HCT116 (cell line): ENCODE measurements around the gene PCSK2. TPM values are rescaled to one million over a fixed set of nuclear protein-coding genes. Genes with fewer than 3 reads are reported as not detected.

ENCODE experiments used
- ATAC-seq: fragments of 200-7000 bp; cut with Tn5 transposase; 2 replicates; pipeline ENCODE4 v1.9.1; 2020; ENCODE audit warnings: mild to moderate bottlenecking, moderate library complexity
- BruUV-seq: library from RNA; stranded (reverse); fragments of 400-500 nt; replicated peaks from 2 replicates; lab custom pipeline; 2021; lab: Mats Ljungman, UMichigan
- CTCF ChIA-PET: fragments of 300-600 bp; sonication (Branson Sonifier 250); formaldehyde crosslinking; loops from one replicate; lab custom pipeline; 2021; ENCODE audit warnings: antibody characterized with exemption; lab: Charles Lee
- POLR2A ChIA-PET: fragments of 300-600, 350-600 bp; sonication (Branson Sonifier 250); formaldehyde crosslinking; loops from one replicate; lab custom pipeline; 2021; ENCODE audit warnings: antibody characterized with exemption; lab: Charles Lee
- RAD21 ChIA-PET, 2 experiments: fragments of 300-600 bp; sonication (Branson Sonifier 250); formaldehyde crosslinking; loops; one replicate each; lab custom pipeline; 2023; ENCODE audit warnings: low total read pairs in 2 of 2; ENCODE audit not compliant: uncharacterized antibody in 2 of 2, unreplicated experiment in 2 of 2, low non-redundant PET in 1 of 2; lab: Charles Lee
- DNase-seq: peaks from one replicate; pipeline ENCODE4 v3.0.0-alpha.2; 2010; ENCODE audit warnings: low read depth, low spot score
- H2AFZ ChIP-seq: fragments of 200-600 bp; shearing (Covaris generic), sonication (generic); 2 replicates; pipeline ENCODE4 v1.6.1; 2017; ENCODE audit warnings: low read depth, mixed run types, mixed read lengths, antibody characterized with exemption, low read length; ENCODE audit not compliant: poor library complexity, severe bottlenecking
- H3K27ac ChIP-seq: 2 replicates; pipeline ENCODE4 v1.5.1; 2012; ENCODE audit warnings: low read depth, low read length
- H3K27me3 ChIP-seq: fragments of 200-600 bp; sonication (generic); 2 replicates; pipeline ENCODE4 v1.6.1; 2016; ENCODE audit warnings: mixed run types, low read length, mixed read lengths; ENCODE audit not compliant: insufficient read depth
- H3K36me3 ChIP-seq, 2 experiments: fragments of 200-500 bp in 1 of 2; fragments of 200-600 bp in 1 of 2; sonication (Bioruptor generic) in 1 of 2; sonication (generic) in 1 of 2; 2 replicates each; pipeline versions ENCODE4 v1.5.1 to v1.6.1; 2014 to 2016; ENCODE audit warnings: low read length in 2 of 2, inconsistent platforms in 1 of 2, mixed read lengths in 1 of 2, mixed run types in 1 of 2; ENCODE audit not compliant: insufficient read depth in 2 of 2, control insufficient read depth in 1 of 2
- H3K4me1 ChIP-seq, 2 experiments: fragments of 200-600 bp in 1 of 2; sonication (generic) in 1 of 2; 2 replicates each; pipeline versions ENCODE4 v1.5.1 to v1.6.1; 2012 to 2017; ENCODE audit warnings: low read length in 2 of 2, inconsistent platforms in 1 of 2, mild to moderate bottlenecking in 1 of 2, mixed read lengths in 1 of 2, mixed run types in 1 of 2, moderate library complexity in 1 of 2; ENCODE audit not compliant: insufficient read depth in 2 of 2, control insufficient read depth in 1 of 2
- H3K4me2 ChIP-seq: fragments of 200-600 bp; sonication (generic); 2 replicates; pipeline ENCODE4 v1.6.1; 2017; ENCODE audit warnings: mixed run types, low read length, mixed read lengths
- H3K4me3 ChIP-seq, 2 experiments: fragments of 200-600 bp in 1 of 2; sonication (generic) in 1 of 2; replicated peaks in 1 of 2; 2 replicates each; pipeline ENCODE4 v1.5.1; 2011 to 2016; ENCODE audit warnings: low read length in 2 of 2, control low read depth in 1 of 2, low read depth in 1 of 2, mild to moderate bottlenecking in 1 of 2, mixed read lengths in 1 of 2, mixed run types in 1 of 2
- H3K79me2 ChIP-seq: fragments of 200-600 bp; sonication (generic); 2 replicates; pipeline ENCODE4 v1.6.1; 2017; ENCODE audit warnings: mild to moderate bottlenecking, mixed run types, low read length, moderate library complexity, mixed read lengths; ENCODE audit not compliant: insufficient read depth
- H3K9ac ChIP-seq: fragments of 200-600 bp; sonication (generic); 2 replicates; pipeline ENCODE4 v1.6.1; 2016; ENCODE audit warnings: low read length, mixed read lengths
- H3K9me2 ChIP-seq: fragments of 200-600 bp; sonication (generic), shearing (Covaris generic); 2 replicates; pipeline ENCODE4 v1.6.1; 2017; ENCODE audit warnings: mixed run types, mild to moderate bottlenecking, moderate library complexity; ENCODE audit not compliant: insufficient read depth
- H3K9me3 ChIP-seq, 2 experiments: fragments of 200-500 bp in 1 of 2; fragments of 200-600 bp in 1 of 2; sonication (Bioruptor generic) in 1 of 2; sonication (generic) in 1 of 2; 2 replicates each; pipeline ENCODE4 v1.6.1; 2014 to 2017; ENCODE audit warnings: low read length in 2 of 2, mixed read lengths in 2 of 2, inconsistent platforms in 1 of 2, low read depth in 1 of 2, mild to moderate bottlenecking in 1 of 2, mixed run types in 1 of 2, moderate library complexity in 1 of 2; ENCODE audit not compliant: control insufficient read depth in 1 of 2, insufficient read depth in 1 of 2
- H4K20me1 ChIP-seq: fragments of 200-600 bp; sonication (generic), shearing (Covaris generic); 2 replicates; pipeline ENCODE4 v1.6.1; 2017; ENCODE audit warnings: mixed run types, mild to moderate bottlenecking, moderate library complexity; ENCODE audit not compliant: insufficient read depth
- CEBPB ChIP-seq: IDR thresholded peaks from 2 replicates; pipeline ENCODE4 v1.6.1; 2012; ENCODE audit warnings: low read depth
- EGR1 ChIP-seq: IDR thresholded peaks from 2 replicates; pipeline ENCODE4 v1.6.1; 2012; ENCODE audit warnings: low read depth
- ELF1 ChIP-seq: IDR thresholded peaks from 2 replicates; pipeline ENCODE4 v1.6.1; 2012; ENCODE audit warnings: low read depth, borderline replicate concordance
- EZH2phosphoT487 ChIP-seq: fragments of 200-600 bp; IDR thresholded peaks from 2 replicates; pipeline ENCODE4 v1.6.1; 2018; ENCODE audit warnings: antibody characterized with exemption, borderline replicate concordance
- FOSL1 ChIP-seq: IDR thresholded peaks from 2 replicates; pipeline ENCODE4 v1.6.1; 2012; ENCODE audit warnings: low read depth
- JUND ChIP-seq: IDR thresholded peaks from 2 replicates; pipeline ENCODE4 v1.6.1; 2012
- POLR2A ChIP-seq: IDR thresholded peaks from 2 replicates; pipeline ENCODE4 v1.7.0; 2011; ENCODE audit warnings: borderline replicate concordance; ENCODE audit not compliant: insufficient read depth, insufficient read length; ENCODE audit errors: extremely low read depth
- RAD21 ChIP-seq: IDR thresholded peaks from 2 replicates; pipeline ENCODE4 v1.6.1; 2012; ENCODE audit warnings: low read depth, mild to moderate bottlenecking
- SIN3A ChIP-seq: IDR thresholded peaks from 2 replicates; pipeline ENCODE4 v1.6.1; 2012; ENCODE audit warnings: low read depth
- SP1 ChIP-seq: IDR thresholded peaks from 2 replicates; pipeline ENCODE4 v1.6.1; 2012; ENCODE audit warnings: low read depth
- TCF7L2 ChIP-seq: IDR thresholded peaks from 2 replicates; pipeline ENCODE4 v1.7.0; 2011; ENCODE audit warnings: borderline replicate concordance, inconsistent platforms; ENCODE audit not compliant: insufficient read depth, insufficient read length; ENCODE audit errors: extremely low read depth
- intact Hi-C: fragments of 100-400 bp; cut with micrococcal nuclease; formaldehyde crosslinking; loops from 2 replicates; pipeline ENCODE4 v1.10.0; 2022
- total RNA-seq: library from RNA; stranded (reverse); gene quantifications from one replicate; pipeline ENCODE4 v1.2.1, GENCODE V29; 2021; ENCODE audit not compliant: unreplicated experiment
- TF ChIP-seq, protein P1 (sequence below): IDR thresholded peaks from 2 replicates; pipeline ENCODE4 v1.6.1; 2011; ENCODE audit warnings: mild to moderate bottlenecking, low read length, moderate library complexity; ENCODE audit not compliant: insufficient replicate concordance; ENCODE audit errors: extremely low read depth
- TF ChIP-seq, protein P2 (sequence below): IDR thresholded peaks from 2 replicates; pipeline ENCODE4 v1.6.1; 2012
- TF ChIP-seq, protein P3 (sequence below), 3 experiments: fragments of 200-600 bp in 1 of 3; sonication (generic) in 1 of 3; IDR thresholded peaks in 2 of 3; conservative IDR thresholded peaks in 1 of 3; 2 replicates each; pipeline ENCODE4 v1.5.1; 2012 to 2017; ENCODE audit warnings: low read depth in 2 of 3, low read length in 2 of 3, antibody characterized with exemption in 1 of 3, borderline replicate concordance in 1 of 3, control low read depth in 1 of 3, mild to moderate bottlenecking in 1 of 3, mixed read lengths in 1 of 3, mixed run types in 1 of 3, moderate library complexity in 1 of 3; ENCODE audit not compliant: insufficient read depth in 1 of 3

The PCSK2 gene
- total RNA-seq, 1 experiment from 2014 or later: not detected

DNA sequence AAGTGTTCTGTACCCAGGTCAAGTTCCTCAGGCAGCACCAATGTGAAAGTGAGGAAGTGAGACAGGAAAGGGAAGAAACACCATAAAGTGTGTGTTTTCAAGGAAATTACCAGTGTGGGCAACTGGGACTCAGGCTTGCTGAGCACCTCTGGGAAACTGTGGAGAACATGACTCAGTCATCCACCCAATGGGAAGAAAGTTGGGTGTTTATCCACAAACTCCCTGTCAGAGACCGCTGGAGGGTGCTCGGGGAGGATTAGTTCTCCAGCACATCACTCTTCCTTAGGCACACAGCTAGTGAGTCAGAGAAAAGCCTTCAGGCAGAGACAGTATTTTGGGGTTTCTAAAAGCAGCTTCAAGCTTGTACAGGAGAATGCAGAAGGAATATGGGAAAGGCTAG lies 93.6 kb downstream of the PCSK2 start:
- Histone ChIP-seq H3K27me3 (peaks cover 26% of the 10 kb centered on the region), H3K9ac (no peak overlapping the region), H4K20me1 (no peaks in the 10 kb centered on the region), H3K9me3 (no peaks in the 10 kb centered on the region), H3K4me1 (no peaks in the 10 kb centered on the region), H2AFZ (no peak overlapping the region), H3K9me2 (no peaks in the 10 kb centered on the region), H3K36me3 (no peaks in the 10 kb centered on the region), H3K79me2 (no peaks in the 10 kb centered on the region), H3K4me2 (no peak overlapping the region), H3K27ac (no peak overlapping the region), H3K4me3 (no peak overlapping the region)
- ATAC-seq: no peak
- no TSS peak for BruUV-seq
- no peak for DNase-seq
- ChIA-PET RAD21 (no interaction called here), CTCF (no interaction called here), POLR2A (no interaction called here)
- intact Hi-C loops: no loop called here
- TF ChIP-seq EGR1 (no peak), FOSL1 (no peak), JUND (no peak), CEBPB (no peak), RAD21 (no peak), TCF7L2 (no peak)
- TF ChIP-seq, protein P1, sequence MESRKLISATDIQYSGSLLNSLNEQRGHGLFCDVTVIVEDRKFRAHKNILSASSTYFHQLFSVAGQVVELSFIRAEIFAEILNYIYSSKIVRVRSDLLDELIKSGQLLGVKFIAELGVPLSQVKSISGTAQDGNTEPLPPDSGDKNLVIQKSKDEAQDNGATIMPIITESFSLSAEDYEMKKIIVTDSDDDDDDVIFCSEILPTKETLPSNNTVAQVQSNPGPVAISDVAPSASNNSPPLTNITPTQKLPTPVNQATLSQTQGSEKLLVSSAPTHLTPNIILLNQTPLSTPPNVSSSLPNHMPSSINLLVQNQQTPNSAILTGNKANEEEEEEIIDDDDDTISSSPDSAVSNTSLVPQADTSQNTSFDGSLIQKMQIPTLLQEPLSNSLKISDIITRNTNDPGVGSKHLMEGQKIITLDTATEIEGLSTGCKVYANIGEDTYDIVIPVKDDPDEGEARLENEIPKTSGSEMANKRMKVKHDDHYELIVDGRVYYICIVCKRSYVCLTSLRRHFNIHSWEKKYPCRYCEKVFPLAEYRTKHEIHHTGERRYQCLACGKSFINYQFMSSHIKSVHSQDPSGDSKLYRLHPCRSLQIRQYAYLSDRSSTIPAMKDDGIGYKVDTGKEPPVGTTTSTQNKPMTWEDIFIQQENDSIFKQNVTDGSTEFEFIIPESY: no peak

DNA sequence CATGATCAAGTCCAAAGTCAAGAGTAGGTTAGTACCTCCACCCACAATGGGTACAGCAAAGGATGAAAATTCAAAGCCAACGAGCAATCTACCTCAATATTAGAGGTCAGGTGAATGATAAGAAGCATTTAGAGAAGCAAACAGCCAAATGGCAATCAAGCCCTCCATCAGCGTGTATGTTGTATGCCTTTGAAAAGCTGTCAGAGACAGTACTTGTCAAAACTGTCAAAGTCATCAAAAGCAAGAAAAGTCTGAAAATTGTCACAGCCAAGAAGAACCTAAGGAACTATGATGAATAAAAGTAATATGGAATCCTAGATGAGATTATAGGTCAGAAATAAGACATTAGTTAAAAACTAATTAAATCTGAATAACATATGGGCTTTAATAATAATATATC lies 99.3 kb downstream of the PCSK2 start:
- Histone ChIP-seq H3K4me2 (no peak overlapping the region), H3K9me3 (no peaks in the 10 kb centered on the region), H3K36me3 (no peaks in the 10 kb centered on the region), H3K4me3 (no peak overlapping the region), H3K79me2 (no peaks in the 10 kb centered on the region), H3K27ac (no peak overlapping the region), H3K9ac (no peak overlapping the region), H4K20me1 (no peaks in the 10 kb centered on the region), H3K4me1 (no peaks in the 10 kb centered on the region), H3K27me3 (peaks cover 14% of the 10 kb centered on the region), H3K9me2 (no peaks in the 10 kb centered on the region), H2AFZ (no peak overlapping the region)
- DNase-seq: no peak
- no TSS peak for BruUV-seq
- ChIA-PET POLR2A (no interaction called here), CTCF (no interaction called here), RAD21 (no interaction called here)
- intact Hi-C loops: no loop called here
- ATAC-seq: no peak
- no peak for TF ChIP-seq RAD21
- no peak for TF ChIP-seq ELF1
- TF ChIP-seq TCF7L2: no peak
- TF ChIP-seq, protein P2, sequence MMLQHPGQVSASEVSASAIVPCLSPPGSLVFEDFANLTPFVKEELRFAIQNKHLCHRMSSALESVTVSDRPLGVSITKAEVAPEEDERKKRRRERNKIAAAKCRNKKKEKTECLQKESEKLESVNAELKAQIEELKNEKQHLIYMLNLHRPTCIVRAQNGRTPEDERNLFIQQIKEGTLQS: no peak
- TF ChIP-seq FOSL1: no peak
- TF ChIP-seq SIN3A: no peak
- no peak for TF ChIP-seq EZH2phosphoT487
- TF ChIP-seq, protein P3, sequence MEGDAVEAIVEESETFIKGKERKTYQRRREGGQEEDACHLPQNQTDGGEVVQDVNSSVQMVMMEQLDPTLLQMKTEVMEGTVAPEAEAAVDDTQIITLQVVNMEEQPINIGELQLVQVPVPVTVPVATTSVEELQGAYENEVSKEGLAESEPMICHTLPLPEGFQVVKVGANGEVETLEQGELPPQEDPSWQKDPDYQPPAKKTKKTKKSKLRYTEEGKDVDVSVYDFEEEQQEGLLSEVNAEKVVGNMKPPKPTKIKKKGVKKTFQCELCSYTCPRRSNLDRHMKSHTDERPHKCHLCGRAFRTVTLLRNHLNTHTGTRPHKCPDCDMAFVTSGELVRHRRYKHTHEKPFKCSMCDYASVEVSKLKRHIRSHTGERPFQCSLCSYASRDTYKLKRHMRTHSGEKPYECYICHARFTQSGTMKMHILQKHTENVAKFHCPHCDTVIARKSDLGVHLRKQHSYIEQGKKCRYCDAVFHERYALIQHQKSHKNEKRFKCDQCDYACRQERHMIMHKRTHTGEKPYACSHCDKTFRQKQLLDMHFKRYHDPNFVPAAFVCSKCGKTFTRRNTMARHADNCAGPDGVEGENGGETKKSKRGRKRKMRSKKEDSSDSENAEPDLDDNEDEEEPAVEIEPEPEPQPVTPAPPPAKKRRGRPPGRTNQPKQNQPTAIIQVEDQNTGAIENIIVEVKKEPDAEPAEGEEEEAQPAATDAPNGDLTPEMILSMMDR (IDR thresholded peaks at IDR 0.05 in 2 of 3, conservative IDR thresholded peaks at IDR 0.05 in 1 of 3; ENCODE audit: borderline replicate concordance in 1 of 3, insufficient read depth in 1 of 3, low read depth in 2 of 3, low read length in 2 of 3): no peak
- TF ChIP-seq POLR2A: no peak
- no peak for TF ChIP-seq SP1
